GM21528 (cell line): ENCODE measurements around the gene MESP2.
A peak's percentile ranks its signal among the peaks of the same experiment; 100 is the strongest.

Experiments
- ATAC-seq: cut with Tn5 transposase; IDR thresholded peaks from one replicate; pipeline ENCODE4 v1.9.1; 2021; ENCODE audit warnings: mild to moderate bottlenecking, moderate library complexity; ENCODE audit not compliant: unreplicated experiment, low FRiP score

MESP2 gene, protein sequence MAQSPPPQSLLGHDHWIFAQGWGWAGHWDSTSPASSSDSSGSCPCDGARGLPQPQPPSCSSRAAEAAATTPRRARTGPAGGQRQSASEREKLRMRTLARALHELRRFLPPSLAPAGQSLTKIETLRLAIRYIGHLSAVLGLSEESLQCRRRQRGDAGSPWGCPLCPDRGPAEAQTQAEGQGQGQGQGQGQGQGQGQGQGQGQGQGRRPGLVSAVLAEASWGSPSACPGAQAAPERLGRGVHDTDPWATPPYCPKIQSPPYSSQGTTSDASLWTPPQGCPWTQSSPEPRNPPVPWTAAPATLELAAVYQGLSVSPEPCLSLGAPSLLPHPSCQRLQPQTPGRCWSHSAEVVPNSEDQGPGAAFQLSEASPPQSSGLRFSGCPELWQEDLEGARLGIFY

DNA sequence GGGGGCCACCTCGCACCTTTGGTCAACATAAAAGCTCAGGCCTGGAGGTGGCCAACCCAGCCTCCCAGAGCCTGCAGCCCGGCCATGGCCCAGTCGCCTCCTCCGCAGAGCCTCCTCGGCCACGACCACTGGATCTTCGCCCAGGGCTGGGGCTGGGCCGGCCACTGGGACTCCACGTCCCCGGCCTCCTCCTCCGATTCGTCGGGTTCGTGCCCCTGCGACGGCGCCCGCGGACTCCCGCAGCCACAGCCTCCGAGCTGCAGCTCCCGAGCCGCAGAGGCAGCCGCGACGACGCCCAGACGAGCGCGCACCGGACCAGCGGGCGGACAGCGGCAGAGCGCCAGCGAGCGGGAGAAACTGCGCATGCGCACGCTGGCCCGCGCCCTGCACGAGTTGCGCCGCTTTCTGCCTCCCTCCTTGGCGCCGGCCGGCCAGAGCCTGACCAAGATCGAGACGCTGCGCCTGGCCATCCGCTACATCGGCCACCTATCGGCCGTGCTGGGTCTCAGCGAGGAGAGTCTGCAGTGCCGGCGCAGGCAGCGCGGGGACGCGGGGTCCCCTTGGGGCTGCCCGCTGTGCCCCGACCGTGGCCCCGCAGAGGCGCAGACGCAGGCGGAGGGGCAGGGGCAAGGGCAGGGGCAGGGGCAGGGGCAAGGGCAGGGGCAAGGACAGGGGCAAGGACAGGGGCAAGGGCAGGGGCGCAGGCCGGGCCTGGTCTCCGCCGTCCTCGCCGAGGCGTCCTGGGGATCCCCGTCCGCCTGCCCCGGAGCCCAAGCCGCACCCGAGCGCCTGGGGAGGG lies at the start of gene MESP2:
Gene MESP2, plus strand, starts transcription at position 59 of the 799 bp plus-strand sequence. Its CDS starts 26 bp downstream, at position 85.
- ATAC-seq: no peak

- no peak for ATAC-seq
Observed at GRCh38 chr15:89728254-89728653, 47.9 kb upstream of the MESP2 start.

DNA sequence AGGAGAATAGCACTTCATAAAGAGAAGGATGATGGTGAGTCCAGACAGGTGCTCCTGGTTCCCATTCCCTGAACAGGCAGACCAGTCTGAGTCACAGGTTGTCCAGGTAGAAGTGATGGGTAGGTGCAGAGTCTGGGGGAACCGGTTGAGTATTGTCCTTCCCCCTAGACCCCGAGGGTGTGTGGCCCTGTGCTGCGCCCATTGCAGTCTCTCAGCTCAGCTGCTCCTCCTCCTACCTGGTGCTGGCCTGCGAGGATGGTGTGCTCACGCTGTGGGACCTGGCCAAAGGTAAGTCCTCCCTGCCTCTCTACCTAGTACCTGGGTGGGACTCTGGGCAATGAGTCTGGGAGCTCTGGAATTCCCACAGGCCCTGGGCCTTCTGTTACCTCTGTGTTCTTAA lies 44.9 kb upstream of the MESP2 start:
- no peak for ATAC-seq

GRCh38 chr15:89732451-89733172 lies 43.5 kb upstream of the MESP2 start:
- ATAC-seq: no peak

GRCh38 chr15:89735773-89736172 lies 40.4 kb upstream of the MESP2 start:
- no peak for ATAC-seq

GRCh38 chr15:89740137-89740536 lies 36.0 kb upstream of the MESP2 start:
- peak; percentile 64 for ATAC-seq

DNA sequence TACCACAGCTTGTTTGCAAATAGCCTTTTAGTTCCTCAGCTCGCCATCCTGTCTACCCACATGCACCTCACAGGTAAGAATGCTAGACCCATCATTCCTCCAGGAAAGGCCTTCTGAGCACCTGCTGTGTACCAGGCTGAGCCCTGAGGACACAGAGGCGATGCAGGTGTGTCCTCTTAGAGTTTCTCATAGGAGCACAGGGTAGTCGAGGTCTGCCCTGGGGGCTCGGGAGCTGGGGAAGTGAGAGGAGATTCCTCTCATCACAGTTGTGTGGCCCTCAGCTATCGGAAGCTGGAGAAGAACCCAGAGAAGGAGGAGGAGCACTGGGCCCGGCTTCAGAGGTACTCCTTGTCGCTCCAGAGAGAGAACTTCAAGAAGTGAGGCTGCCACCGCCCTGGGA lies 33.1 kb upstream of the MESP2 start:
- no peak for ATAC-seq

DNA sequence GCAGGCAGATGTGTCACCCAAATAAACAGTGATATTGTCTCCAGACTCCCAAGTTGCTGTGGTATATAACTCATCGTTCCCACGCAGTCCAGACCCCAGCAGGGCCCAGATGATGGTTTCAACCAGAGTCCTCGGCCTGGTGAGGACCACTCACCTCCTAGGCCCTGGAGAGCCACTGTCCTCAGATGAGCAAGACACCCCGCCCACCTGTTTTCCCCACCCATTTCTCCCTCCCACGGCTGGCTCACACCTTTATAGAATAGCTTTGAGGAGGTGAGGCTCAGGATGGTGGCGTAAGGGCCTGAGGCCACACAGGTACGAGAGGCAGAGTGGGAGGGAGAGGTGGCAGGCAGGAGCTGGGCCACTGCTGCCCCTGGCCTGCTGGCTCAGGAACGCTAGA lies 32.5 kb upstream of the MESP2 start:
- no peak for ATAC-seq

DNA sequence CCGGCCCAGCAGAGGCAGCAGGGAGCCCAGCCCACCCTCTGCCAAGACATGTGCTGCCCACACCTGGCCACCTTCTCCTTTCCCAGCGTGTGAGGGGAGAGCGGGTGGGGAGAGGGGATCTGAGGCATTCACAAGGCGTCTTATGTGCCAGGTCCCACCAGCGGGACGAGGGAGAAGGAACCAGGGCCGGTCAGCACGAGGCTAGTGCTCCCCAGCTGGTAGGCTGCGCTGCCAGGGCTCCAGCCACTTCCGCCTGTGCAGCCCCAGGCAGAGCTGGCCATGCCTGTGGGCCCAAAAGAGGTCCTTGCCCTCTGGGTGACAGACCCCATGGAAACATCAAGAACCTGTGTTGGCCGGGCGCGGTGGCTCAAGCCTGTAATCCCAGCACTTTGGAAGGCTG lies 31.0 kb upstream of the MESP2 start:
- no peak for ATAC-seq

DNA sequence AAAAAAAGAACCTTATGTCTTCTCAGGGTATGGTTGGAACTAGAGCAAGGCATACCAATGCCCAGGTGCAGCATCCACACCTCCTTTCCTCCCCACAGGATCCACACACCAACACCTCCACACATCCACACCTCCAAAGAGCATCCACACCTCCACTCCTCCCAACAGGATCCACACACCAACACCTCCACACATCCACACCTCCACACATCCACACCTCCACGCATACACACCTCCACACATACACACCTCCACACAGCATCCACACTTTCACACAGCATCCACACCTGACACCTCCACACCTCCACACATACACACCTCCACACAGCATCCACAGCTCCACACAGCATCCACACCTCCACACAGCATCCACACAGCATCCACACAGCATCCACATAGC lies 30.4 kb upstream of the MESP2 start:
- no peak for ATAC-seq

GRCh38 chr15:89746386-89746780 lies 29.7 kb upstream of the MESP2 start:
- no peak for ATAC-seq

DNA sequence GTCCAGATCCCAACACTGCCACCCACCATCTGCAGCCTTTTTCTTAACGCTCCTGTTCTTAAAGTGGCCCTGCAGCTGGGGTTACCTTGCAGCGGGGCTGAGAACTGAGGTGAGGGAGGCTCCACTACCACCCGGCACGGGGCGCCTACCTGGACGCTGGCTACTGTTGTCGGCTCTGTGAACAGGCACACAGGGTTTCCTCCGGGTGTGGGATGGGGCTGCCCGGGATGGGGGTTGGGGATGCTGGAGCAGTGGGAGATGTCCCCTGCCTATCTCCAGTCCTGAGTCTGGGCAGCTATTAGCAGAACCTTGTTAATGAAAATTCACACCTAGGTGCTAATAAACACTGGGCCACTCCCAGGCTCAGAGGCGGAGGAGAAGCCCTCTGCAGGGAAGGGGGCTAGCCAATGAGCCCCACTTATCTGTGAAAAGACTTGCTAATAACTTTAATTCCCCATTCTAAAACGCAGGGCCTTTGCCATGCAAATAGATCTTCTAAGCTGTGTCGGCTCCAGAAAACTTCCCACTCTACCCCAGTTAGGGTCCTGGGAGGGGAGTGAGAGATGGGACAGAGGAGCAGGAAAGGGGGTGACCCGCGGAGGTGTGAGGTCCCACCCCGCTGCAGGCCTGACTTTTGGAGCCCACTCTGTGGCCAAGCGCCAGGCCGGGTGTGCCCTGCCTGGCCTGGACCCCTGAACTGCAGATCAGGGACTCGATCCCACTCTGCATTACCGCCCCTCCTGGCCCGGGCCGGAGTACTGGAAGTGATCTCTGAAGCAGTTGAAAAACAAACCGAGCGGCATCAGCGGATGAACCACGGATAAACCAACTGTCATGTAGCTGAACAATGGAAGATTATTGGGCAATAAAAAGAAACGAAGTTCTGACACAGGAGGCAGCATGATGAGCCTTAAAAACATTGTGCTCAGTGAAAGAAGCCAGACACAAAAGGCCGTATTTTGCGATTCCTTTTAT lies 28.1 kb upstream of the MESP2 start:
- ATAC-seq: no peak

DNA sequence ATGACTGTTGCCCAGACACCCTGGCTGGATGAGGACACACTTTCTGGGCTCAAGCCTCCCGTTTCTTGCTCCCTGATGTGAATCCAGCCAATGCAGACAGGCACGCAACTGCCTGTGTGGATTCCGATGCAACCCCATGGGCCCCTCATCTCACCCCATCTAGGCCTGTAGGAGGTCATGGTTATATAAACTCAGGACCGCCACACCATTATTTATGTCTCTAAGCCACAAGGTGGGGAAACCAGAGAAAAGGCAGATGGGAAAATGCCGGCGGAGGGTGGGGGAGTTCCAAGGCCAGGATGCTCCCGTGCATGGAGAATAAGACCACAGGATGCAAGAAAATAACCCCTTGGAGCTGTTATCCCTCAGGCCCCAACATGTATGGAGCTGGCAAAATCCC lies 27.1 kb upstream of the MESP2 start:
- no peak for ATAC-seq

DNA sequence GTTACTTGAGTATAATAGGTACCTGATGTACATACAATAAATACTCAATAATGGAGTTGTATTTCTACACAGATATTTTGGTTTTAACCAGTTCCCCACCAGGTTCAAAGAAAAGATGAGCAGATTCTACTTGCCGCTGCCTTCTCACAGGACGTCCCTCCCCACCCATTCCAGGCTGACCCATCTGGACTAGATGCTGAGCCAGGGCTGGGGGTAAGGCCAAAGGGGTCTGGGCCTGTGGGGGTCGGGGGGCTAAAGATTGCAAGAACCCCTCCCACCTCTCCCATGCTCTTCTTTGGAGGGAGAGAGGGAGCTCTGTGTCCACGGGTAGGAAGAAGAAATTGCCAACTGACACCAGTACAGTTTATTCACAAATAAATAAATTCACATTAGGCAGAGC lies 26.6 kb upstream of the MESP2 start:
- ATAC-seq: no peak

- no peak for ATAC-seq
Observed at GRCh38 chr15:89749951-89750559, 26.1 kb upstream of the MESP2 start.

GRCh38 chr15:89750560-89751542 lies 25.3 kb upstream of the MESP2 start, which contains the start of gene MESP1:
MESP1 (minus strand) TSS chr15:89751249; CDS start chr15:89751231, 18 bp downstream.
- peak; percentile 91 for ATAC-seq

GRCh38 chr15:89751748-89752147 lies 24.4 kb upstream of the MESP2 start:
- ATAC-seq: no peak

DNA sequence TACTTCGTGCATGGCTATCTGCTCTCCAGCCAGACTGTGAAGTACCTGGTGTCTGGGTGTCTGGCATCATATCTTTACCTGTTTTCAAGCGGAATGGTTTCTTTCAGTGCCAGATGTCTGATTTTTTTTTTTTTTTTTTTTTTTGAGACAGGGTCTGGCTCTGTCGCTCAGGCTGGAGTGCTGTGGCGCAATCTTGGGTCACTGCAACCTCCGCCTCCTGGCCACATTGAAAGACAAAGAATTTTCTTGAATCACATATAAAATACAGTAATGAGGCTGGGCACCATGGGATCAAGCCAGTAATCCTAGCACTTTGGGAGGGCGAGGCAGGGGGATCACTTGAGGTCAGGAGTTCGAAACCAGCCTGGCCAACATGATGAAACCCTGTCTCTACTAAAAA lies 22.3 kb upstream of the MESP2 start:
- no peak for ATAC-seq
